ENCODE results near the gene TICAM1. TPM values are rescaled to one million over a fixed set of nuclear protein-coding genes. Genes with fewer than 3 reads are reported as not detected.
"Not testable (repeated sequence)": the region's sequence is repeated elsewhere in the genome, so short reads cannot be mapped to it uniquely, and the experiment has no call there.

TICAM1 gene
- total RNA-seq, 1 donor from 2014 or later = 13.6 TPM

GRCh38 chr19:4845975-4846374 lies 14.5 kb upstream of the TICAM1 start:
- DNase-seq (ENCODE audit: low spot score) = not testable (repeated sequence)

- DNase-seq (ENCODE audit: low spot score) = no peak
Measured at GRCh38 chr19:4844348-4845179, 13.1 kb upstream of the TICAM1 start.

GRCh38 chr19:4843647-4843965 lies 12.1 kb upstream of the TICAM1 start:
- DNase-seq (ENCODE audit: low spot score) = no peak

- DNase-seq (ENCODE audit: low spot score) = no peak
Measured at GRCh38 chr19:4839192-4839591, 7.7 kb upstream of the TICAM1 start.

GRCh38 chr19:4832776-4833175 lies 1.3 kb upstream of the TICAM1 start:
- DNase-seq (ENCODE audit: low spot score) = no peak

GRCh38 chr19:4831979-4832340 lies 448 bp upstream of the TICAM1 start:
- DNase-seq (ENCODE audit: low spot score) = not testable (repeated sequence)

- no peak for DNase-seq (ENCODE audit: low spot score)
Measured at GRCh38 chr19:4830768-4831265, 695 bp downstream of the TICAM1 start.

- no peak for DNase-seq (ENCODE audit: low spot score)
Measured at GRCh38 chr19:4830332-4830731, 1.2 kb downstream of the TICAM1 start.

GRCh38 chr19:4829001-4829712 lies 2.4 kb downstream of the TICAM1 start:
- no peak for DNase-seq (ENCODE audit: low spot score)

- DNase-seq (ENCODE audit: low spot score) = no peak
Measured at GRCh38 chr19:4823577-4823976, 7.9 kb downstream of the TICAM1 start.

GRCh38 chr19:4822354-4822753 lies 9.2 kb downstream of the TICAM1 start:
- DNase-seq (ENCODE audit: low spot score) = not testable (repeated sequence)

- DNase-seq (ENCODE audit: low spot score) = no peak
Measured at GRCh38 chr19:4821265-4821664, 10.2 kb downstream of the TICAM1 start.

- no peak for DNase-seq (ENCODE audit: low spot score)
Measured at GRCh38 chr19:4817467-4818277, 13.8 kb downstream of the TICAM1 start.

GRCh38 chr19:4816950-4817278 lies 14.6 kb downstream of the TICAM1 start:
- no peak for DNase-seq (ENCODE audit: low spot score)

- no peak for DNase-seq (ENCODE audit: low spot score)
Measured at GRCh38 chr19:4816202-4816949, 15.1 kb downstream of the TICAM1 start.

- DNase-seq (ENCODE audit: low spot score) = no peak
Measured at GRCh38 chr19:4815426-4816201, 15.9 kb downstream of the TICAM1 start.

- no peak for DNase-seq (ENCODE audit: low spot score)
Measured at GRCh38 chr19:4814625-4815425, 16.7 kb downstream of the TICAM1 start.

GRCh38 chr19:4811328-4812131 lies 20.0 kb downstream of the TICAM1 start:
- peak; percentile 94 for DNase-seq (ENCODE audit: low spot score)

- DNase-seq (ENCODE audit: low spot score) = no peak
Measured at GRCh38 chr19:4807188-4807587, 24.3 kb downstream of the TICAM1 start.

Data from mesenteric fat pad (tissue), 1 donor.